NCI-H2227 treated with DMSO at 0.1 percent for 48 hours (cell line): ENCODE data around the gene TRMT2A.
"Not testable (repeated sequence)": the region's sequence is repeated elsewhere in the genome, so short reads cannot be mapped to it uniquely, and the experiment has no call there.

Experiments used
- DNase-seq: peaks from one replicate; lab custom pipeline; 2025; lab: John Stamatoyannopoulos, UW

TRMT2A gene

DNA sequence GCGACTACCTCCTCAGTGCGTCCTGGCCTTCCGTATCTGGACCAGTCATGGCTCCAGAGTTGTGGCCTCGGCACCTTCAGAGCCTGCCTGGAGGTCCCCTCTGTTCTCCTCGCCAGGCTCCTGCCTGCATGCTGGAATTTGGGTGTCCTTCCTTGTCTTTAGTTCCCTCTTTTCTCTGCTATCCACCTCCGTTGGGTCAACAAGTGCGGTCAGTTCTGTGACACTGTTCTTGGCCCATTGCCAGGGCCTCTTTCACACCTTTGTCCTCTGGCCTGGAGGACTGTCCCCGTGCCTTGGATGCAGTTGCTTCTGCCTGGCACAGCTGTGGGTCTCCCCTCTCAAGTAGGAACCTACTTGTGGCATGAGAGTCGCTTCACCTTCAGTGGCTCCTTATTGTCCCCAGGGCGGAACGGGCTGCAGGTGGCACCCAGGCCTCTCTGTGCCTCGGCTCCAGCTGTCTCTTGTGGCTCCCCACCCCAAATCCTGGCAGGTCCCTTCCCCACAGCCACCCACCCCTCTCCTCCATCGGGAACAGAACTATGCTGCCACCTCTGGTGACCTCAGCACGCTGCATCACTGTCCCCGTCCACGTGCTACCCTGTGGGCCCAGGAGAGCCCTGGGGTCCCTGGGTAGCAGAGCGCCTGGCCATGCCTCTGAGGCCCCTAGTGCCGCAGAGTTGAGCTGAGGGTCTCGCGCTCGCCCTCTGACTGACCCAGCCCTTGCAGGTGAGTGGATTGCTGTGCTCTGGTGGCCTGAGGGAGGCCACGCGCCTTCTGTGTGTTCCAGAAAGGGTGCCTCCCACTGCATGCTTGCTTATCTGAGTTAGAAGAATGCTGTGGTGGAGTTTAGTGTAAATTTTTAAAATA, 32.2 kb downstream of the TRMT2A start:
- DNase-seq: no peak

DNA sequence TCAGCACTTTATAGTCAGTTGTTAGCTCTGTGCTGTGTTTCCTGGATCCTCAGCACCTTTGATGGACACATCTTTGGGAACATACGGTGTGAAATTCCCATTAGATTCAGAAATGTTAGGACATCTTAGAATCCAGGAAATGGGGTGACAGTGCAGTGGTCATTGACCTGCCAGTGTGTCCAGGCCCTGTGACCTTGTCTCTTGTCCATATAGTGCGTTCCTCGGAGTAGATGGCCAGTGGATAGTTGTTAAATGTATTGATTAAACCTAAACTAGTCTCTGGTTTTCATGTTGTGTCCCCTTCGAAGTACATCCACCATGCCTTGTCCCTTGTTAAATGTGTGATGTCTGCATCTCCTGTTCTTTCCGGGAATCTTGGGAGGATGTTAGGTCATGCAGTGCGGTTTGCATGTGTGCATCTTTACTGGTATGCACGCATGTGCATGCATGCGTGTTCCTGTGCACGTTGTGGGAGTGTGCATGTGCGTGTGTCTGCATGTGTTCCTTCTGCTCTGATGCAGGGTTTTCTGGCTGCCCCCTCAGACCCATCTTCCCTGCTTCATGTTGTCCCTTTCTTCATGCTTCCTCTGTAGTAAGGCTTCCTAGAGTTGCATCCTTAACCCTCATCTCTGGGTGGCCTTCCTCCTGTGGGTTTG, 33.0 kb downstream of the TRMT2A start:
- DNase-seq: no peak

DNA sequence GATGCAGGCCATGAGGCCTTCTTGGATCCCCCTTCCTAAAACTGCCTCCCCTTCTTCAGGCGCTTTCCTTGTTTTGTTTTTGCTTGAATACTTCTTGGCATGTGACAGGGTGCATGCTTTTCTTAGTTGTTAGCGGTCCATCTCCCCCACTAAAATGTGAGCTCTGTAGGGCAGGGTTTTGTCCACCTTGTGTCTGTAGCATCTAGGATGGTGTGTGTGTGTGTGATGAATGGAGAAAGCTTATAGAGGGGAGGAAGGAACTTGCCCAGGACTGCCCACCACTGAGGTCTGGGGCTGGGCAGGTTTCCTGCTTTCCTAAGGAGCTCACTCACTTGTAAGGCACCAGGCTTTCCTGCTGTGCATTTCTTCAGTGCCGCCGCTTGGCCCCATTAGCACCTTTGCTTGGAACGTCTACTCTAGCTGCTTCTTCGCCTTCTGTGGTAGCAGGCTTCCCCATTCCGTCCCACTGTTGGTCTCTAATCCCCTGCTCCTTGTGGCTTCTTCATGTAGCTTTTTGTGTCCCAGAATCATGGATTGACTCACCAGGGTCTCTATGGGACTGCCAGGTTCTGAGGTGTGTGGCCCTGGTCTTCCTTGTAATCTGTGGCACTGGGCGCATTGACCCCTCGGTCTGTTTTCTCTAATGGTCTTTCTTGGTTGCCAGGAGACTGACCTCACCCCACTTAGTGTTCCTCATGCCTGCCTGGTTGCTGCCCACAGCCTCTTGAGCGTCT, 33.7 kb downstream of the TRMT2A start:
- DNase-seq: no peak

DNA sequence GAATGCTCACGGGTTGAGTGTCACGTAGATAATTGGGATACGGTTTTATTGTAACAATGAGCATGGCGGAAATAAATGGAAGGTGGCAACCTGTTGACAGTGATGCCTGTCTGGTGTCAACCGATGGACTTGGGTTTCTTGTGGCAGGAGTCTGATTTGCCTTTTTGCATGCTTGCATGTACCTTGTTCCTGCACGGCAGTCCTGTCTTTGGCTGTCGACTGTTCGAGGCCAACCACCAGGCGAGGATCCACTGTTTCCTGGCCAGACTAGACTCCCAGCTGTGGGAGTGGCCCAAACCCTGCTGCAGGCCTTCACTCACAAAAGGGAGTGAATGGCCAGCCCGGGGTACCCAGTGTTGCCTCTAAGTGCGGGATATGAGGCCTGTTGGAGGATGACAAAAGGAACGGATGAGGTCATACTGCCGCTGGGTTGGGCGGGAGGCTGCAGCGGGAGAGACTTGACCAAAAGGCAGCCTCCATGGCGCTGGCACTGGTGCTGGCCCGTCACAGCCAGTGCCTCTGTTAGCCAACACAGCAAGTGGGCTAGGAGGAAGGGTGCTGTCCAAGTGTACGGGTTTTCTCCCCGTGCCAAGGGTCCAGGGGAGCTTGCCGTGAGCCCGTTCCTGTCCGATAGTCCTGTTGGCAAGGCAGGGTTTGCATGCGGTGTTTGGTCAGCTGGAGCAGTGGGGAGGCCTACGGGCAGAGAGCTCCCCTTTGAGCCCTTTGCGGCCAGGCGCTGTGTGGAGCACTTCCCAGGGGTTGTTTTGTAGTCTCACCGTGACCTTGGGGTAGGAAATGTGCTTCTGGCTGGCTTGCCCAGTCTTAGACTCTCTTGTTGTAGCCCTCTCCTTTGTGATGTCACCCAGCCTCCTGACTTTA, 36.0 kb downstream of the TRMT2A start:
- DNase-seq: peak; percentile 14

DNA sequence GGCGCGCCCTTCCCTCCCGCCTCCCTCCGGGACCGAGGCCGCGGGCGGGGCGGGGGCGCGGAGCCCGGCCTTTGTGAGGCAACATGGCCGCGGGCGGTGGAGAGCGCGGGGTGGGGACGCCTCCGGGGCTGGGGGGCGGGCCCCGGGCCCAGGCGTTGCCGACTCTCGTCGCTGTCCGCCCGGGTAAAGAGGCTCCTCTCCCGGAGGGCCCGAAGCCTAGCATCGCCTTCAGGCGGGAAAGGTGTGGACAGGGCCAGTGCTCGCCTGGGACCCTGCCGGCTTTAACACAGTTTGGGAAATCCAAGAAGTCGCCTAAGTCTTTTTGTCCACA, 36.6 kb downstream of the TRMT2A start:
- no peak for DNase-seq

DNA sequence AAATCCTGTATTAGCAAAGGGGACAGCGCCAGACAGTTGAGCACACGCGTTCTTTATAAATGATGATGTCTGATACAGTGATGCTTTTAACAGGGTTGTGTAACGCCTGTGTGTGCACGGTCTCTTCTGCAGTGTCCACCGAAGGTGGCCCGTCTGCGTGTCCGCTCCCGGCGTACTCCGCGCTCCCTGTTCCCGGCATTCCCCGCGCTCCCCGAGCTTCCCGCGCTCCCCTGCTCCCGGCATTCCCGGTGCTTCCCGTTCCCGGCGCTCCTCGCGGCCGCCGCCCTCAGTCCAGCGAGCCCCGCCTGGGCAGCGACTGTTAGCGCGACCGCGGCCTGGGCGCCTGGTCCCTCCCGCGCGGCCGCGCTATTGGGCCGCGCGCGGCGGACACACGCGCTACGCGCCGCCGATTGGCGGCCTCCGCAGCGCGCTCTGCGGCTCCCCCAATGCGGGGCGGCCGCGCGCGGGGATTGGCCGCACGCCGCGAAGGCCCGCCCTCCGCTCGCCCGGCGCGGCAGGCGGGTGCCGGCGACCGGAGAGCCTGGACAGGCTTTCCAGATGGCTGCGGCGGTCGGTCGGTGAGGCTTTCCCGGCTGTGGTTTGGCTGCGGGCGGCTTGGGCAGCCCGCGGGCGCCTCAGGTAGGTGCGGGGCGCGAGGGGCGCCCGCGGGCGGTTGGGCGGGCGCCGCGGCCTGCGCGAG, 37.1 kb downstream of the TRMT2A start, which contains the start of gene DGCR8:
DGCR8 (plus strand) TSS at position 497 of the 700 bp plus-strand sequence. CDS start 5,723 bp downstream, outside the sequence.
- DNase-seq: peak; percentile 95

DNA sequence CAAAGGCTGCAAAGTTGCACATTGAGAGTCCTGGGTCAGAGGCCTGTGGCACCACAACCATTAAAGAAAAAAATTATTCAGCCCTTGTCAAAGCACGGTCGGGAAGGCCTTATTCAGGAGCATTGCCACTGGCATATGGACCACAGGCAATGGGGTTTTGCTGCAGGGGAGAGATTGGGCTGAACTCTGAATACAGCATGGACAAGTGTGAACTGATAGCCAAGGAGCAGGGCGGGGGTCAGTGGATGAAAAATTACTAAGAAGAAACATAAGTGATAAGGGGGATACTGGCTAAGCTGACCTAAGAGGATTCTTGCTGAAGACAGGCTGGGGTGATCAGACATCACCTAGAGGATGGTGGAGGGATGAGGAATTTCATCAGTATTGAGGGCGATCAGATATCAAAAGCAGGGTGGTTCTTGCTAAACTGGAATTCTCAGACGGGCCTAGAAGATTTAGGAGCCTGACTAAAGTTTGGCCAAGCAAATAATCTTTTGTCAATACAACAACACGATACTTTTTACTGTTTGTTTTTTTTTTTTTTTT, 40.3 kb downstream of the TRMT2A start:
- DNase-seq: no peak

DNA sequence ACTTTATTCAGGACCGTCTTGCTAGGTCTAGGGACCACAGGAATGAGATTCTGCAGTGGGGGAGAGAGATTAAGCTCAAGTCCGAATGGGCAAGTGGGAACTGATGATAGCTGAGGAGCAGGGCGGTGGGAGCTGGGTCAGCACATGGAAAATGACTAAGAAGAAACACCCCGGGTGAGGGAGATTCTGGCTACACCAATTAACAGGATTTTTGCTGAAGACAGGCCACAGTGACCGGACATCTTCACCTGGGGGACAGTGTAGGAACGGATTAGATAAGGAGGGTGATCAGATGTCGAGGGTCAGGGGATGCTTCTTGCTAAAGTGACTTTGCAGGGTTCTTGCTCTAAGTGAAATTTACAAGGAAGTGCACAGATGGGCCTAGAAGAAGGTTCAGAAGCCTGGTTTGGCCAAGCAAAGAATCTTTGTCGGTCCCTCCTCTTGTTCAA, 45.5 kb downstream of the TRMT2A start:
- DNase-seq: no peak

DNA sequence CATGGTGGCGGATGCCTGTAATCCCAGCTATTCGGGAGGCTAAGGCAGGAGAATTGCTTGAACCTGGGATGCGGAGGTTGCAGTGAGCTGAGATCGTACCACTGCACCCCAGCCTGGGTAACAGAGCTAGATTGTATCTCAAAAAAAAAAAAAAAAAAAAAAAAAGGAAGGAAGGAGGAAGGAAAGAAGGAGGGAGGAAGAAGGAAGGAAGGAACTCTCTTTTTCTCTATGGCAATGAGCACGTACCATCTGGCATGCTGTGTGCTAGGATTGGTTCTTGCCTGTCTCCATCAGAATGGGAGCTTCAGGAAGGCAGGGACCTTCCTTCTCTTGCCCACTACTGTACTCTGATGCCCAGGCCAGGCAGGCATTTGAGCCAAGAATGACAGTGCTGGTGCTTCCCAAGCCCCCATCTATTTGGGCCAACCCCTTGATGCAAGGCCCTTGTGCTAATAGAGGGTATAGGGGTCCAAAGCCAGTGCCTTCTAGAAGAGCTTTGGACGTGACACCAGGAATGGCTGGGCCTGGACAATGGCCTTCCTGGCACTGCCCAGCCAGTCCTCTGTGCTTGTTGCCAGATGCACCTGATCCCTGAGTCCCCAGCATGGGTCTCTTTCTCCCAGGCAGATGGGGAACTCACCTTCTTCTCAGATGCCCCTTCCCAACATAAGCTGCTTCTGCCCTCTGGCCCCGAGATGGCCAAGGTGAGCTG, 47.5 kb downstream of the TRMT2A start:
- DNase-seq: no peak

DNA sequence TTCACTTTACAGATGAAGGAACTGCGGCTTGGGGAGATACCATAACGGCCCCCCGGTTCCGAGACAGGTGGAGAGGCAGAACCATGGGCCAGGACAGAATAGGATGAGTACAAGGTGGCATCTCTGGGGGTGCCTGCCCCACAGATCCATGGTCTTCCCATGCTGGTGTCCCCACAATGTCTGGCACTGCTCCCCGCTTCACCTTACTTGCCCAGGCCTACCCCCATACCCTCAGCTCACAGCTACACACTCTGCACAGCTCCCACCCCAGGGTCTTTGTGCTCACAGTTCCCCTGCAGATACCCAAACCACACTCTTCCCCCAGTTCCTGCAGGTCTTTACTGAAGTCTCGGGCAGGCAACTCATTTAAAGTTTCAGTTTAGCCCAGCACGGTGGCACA, 48.4 kb downstream of the TRMT2A start:
- DNase-seq: no peak

DNA sequence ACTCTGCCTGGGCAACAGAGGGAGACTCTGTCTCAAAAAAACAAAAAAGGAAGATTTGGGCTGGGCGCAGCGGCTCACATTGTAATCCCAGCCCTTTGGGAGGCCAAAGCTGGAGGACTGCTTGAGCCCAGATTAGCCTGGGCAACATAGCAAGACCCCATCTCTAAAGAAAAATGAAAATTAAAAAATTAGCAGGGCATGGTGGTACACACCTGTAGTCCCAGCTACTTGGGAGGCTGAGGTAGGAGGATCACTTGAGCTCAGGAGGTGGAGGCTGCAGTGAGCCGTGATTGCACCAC, 49.7 kb downstream of the TRMT2A start:
- not testable (repeated sequence) for DNase-seq

DNA sequence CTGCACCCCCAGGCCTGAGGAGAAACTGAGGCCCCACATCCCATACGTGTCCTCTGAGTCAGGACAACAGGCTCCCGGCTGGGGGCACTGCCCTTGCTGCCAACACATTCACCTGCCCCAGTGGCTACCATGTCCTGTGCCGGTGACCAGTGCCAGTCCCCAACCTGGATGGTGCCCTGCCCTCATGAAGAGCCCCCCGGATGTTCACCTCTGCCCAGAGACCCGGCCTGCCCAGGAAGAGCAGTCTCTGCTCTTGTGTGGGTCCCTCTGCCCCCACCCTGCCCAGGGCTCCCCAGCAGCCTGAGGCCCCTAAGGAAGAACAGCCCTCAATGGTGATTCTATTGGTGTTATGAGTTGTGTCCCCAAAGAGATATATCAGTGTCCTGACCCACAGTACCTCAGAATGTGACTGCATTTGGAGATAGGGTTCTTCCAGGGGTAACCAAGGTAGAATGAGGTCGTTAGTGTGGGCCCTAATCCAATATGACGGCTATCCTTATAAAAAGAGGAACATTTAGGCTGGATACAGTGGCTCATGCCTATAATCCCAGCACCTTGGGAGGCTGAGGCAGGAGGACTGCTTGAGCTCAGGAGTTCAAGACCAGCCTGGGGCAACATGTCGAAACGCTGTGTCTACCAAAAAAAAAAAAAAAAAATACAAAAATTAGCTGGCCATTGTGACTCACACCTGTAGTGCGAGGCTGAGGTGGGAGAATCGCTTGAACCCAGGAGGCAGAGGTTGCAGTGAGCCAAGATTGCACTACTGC, 50.2 kb downstream of the TRMT2A start:
- no peak for DNase-seq

DNA sequence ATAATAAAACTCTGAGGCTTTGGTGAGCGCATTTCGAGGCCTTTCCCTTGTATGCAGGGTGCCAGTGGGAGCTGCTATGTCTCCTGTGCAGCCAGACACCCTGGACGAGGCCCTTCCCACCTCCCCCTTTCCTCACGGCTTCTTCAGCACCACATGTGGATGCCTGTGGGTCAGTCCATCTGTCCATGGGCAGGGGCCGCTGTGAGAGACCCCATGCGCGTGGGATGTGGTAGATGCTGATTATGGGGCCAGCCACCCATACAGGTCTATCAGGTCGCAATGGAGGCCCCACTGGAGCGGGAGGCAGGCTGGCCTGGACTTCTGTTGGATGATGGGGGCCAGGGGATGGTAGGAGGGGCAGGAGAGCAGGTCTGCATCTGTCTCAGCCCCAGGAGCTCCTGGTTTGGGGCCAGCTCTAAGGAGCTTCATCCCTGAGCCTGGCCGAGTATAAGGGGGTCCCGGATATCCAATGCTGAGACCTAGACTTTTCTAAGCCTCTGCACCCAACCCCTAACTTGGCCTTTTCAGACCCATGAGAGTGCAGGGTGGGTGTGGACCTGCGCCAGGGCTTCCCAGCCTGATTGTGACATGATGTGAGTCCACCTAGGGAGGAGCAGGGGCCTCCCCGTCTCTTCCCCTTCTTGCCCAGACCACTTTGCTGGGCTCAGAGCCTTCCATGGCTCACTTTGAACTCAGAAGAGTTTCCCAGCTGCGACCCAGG, 51.0 kb downstream of the TRMT2A start:
- DNase-seq: no peak

DNA sequence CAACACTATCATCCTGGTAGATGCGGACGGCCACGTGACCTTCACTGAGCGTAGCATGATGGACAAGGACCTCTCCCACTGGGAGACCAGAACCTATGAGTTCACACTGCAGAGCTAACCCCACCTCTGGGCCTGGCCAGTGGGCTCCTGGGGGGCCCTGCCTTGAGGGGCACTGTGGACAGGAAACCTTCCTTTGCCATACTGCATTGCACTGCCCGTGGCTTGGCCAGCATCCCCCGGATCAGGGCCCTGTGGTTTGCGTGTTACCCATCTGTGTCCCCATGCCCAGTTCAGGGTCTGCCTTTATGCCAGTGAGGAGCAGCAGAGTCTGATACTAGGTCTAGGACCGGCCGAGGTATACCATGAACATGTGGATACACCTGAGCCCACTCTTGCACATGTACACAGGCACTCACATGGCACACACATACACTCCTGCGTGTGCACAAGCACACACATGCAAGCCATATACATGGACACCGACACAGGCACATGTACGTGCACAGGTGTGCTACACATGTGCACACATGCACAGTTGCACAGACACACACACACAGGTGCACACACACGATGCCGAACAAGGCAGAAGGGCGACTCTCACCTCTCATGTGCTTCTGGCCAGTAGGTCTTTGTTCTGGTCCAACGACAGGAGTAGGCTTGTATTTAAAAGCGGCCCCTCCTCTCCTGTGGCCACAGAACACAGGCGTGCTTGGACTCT, 52.3 kb downstream of the TRMT2A start:
- no peak for DNase-seq

DNA sequence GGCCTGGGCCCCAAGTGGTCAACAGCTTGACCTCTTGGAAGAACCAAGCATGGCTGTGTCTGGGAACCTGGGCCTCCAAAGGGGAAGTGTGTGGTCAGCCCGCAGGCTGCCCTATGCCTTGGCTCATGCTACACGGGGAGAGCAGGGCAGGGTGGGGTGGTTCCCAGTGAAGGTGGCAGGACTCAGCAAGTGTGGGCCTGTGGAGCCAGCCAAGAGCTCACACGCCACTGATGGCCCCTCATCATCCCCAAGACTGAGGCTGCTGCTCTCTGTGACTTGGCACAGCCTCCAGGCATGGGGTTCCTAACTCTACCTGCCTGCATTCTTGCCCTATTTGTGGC, 52.9 kb downstream of the TRMT2A start:
- DNase-seq: no peak

DNA sequence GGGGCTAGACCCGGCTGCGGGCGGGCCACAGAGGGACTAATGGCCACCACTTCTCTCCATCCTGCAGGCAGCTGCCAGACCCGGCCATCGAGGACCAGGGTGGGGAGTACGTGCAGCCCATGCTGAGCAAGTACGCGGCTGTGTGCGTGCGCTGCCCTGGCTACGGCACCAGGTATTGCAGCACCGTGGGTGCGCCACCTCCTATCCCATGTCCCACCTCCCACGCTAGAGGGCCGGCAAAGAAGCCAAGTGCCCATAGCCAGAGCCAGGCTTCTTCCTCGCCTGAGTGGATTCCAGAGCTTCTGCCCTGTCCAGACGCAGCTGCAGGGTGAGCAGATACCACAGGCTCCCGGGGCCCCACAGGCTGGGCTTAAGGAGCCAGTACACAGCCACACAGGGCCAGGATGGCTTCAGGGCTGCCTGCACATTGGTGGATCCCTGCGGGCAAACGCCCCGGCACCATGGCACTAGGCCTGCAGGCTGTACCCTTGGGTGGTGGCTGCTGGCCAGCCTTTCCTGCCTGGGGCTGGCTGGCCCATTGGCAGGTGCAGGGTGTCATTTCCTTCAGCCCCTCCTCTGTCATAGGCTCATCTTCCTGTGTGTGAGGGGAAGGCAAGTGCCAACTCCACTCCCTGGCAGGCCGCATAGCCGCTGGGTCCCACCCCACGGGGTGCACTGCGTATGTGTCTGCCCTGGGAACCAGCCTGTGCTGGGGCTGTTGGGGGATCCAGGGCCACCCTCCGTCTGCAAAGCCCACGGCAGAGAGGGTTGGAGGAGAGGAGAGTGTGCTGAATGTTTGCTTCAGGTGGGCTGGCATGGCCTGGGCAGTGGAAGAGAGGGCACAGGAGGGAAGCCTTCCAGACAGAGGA, 53.5 kb downstream of the TRMT2A start:
- no peak for DNase-seq

DNA sequence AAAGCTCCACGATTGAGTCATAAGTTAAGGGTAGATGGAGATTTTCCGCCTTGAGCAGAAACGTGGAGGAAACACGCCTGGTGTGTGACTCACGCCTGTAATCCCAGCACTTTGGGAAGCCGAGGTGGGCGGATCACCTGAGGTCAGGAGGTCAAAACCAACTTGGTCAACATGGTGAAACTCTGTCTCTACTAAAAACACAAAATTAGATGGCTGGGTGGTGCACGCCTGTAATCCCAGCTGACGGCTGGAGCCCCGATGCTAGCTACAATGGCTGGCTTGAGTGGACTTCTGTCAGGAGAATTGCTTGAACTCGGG, 54.3 kb downstream of the TRMT2A start:
- DNase-seq: no peak
